ENCODE measurements around the gene TSPAN19. TPM values are rescaled to one million over a fixed set of nuclear protein-coding genes. Genes with fewer than 3 reads are reported as not detected.

Gene TSPAN19
- total RNA-seq = not detected

DNA sequence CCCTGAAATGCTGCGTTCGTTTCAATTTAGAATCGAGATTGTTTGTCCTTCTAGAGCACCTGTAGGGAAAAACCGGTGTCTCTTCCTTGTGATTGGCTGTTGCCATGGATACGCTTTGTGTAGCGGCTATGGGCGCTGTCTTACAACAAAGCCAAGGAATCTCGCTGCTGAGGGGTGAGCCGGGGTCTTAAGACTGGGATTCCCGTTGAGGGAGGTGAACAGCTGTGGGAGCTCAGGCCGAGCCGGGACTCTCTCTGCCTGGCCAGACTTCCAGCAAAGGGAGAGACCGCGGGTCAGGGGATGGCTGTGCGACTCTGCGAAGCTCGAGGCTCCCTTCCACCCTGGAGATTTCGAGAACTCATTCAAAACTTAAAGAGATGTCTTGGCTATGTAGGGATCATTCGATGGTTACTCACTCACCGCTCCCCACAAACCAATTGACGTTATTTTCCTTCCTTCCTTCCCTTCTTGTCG lies at the start of gene TSPAN19, which contains the start of gene LRRIQ1:
Gene TSPAN19 (minus strand): TSS at position 44 of the 474 bp plus-strand sequence. CDS start 6,331 bp downstream, outside the sequence.
Gene LRRIQ1 (plus strand): TSS at position 118 of the 474 bp plus-strand sequence. CDS start 1,826 bp downstream, outside the sequence.

Other genes with a start within 250 kb of the TSPAN19 start
- not detected for gene SLC6A15, start 123.5 kb downstream of the TSPAN19 start, total RNA-seq
- not detected for gene LRRIQ1, start 74 bp upstream of the TSPAN19 start, total RNA-seq
- not detected for gene ALX1, start 243.9 kb upstream of the TSPAN19 start, total RNA-seq